ENCODE results near the gene KCNH2.

- TF ChIP-seq POLR2A (IDR thresholded peaks at IDR 0.05) (no peak), CTCF (IDR thresholded peaks at IDR 0.05) (no peak)
Observed at GRCh38 chr7:150927157-150927955, 50.8 kb downstream of the KCNH2 start.

Data from suprapubic skin (tissue), 3 donors.